A549 (cell line): ENCODE measurements around the gene SRGAP2.
"Not testable (repeated sequence)": the region's sequence is repeated elsewhere in the genome, so short reads cannot be mapped to it uniquely, and the experiment has no call there.

Source experiments
- ESRRA ChIP-seq: fragments of 150-350 bp; IDR thresholded peaks from 2 replicates; pipeline ENCODE4 v1.6.1; 2014; ENCODE audit warnings: mild to moderate bottlenecking, low read length, borderline replicate concordance
- MAX ChIP-seq: IDR thresholded peaks from 2 replicates; pipeline ENCODE4 v1.6.1; 2012

- not testable (repeated sequence) for TF ChIP-seq ESRRA, MAX
Measured at GRCh38 chr1:206229286-206229685, 25.9 kb downstream of the SRGAP2 start.
